GM19372 (cell line): ENCODE results near the gene TPGS1.

ENCODE experiments used
- ATAC-seq: cut with Tn5 transposase; IDR thresholded peaks from one replicate; pipeline ENCODE4 v1.9.1; 2021; ENCODE audit warnings: mild to moderate bottlenecking, low read depth, moderate library complexity; ENCODE audit not compliant: unreplicated experiment

Gene TPGS1

GRCh38 chr19:536881-537404, 29.6 kb downstream of the TPGS1 start:
- ATAC-seq: no peak

- ATAC-seq: no peak
These were observed 31.5 kb downstream of the TPGS1 start for GRCh38 chr19:538641-539428.

GRCh38 chr19:539429-540030, 32.2 kb downstream of the TPGS1 start:
- ATAC-seq: no peak

GRCh38 chr19:540867-541637, 33.8 kb downstream of the TPGS1 start:
- no peak for ATAC-seq

GRCh38 chr19:541699-542098, 34.4 kb downstream of the TPGS1 start:
- ATAC-seq: no peak

- no peak for ATAC-seq
These were observed 35.0 kb downstream of the TPGS1 start for GRCh38 chr19:542173-542866.

GRCh38 chr19:543910-544608, 36.8 kb downstream of the TPGS1 start, which contains the start of gene GZMM:
Gene GZMM (plus strand): TSS chr19:544053. CDS start chr19:544072, 19 bp downstream.
- ATAC-seq: no peak

- ATAC-seq: no peak
These were observed 39.8 kb downstream of the TPGS1 start for GRCh38 chr19:547117-547516.

- ATAC-seq: no peak
These were observed 40.8 kb downstream of the TPGS1 start for GRCh38 chr19:547836-548720.

- ATAC-seq: no peak
These were observed 41.9 kb downstream of the TPGS1 start for GRCh38 chr19:548886-549830.

GRCh38 chr19:554817-555216, 47.5 kb downstream of the TPGS1 start:
- ATAC-seq: no peak

GRCh38 chr19:555474-555808, 48.1 kb downstream of the TPGS1 start:
- no peak for ATAC-seq

GRCh38 chr19:556611-557382, 49.5 kb downstream of the TPGS1 start:
- ATAC-seq: no peak

- ATAC-seq: no peak
These were observed 51.6 kb downstream of the TPGS1 start for GRCh38 chr19:558770-559439.

- no peak for ATAC-seq
These were observed 52.8 kb downstream of the TPGS1 start for GRCh38 chr19:560121-560520.

GRCh38 chr19:566403-566802, 59.1 kb downstream of the TPGS1 start:
- no peak for ATAC-seq

GRCh38 chr19:566844-567243, 59.5 kb downstream of the TPGS1 start:
- ATAC-seq: no peak
